GM23248 (cell line): Measurements from ENCODE around the gene ELAVL2. TPM values are rescaled to one million over a fixed set of nuclear protein-coding genes. Genes with fewer than 3 reads are reported as not detected.

ENCODE experiments used
- DNase-seq: peaks from one replicate; pipeline ENCODE4 v3.0.0-alpha.2; 2015
- H2AFZ ChIP-seq: fragments of 200-600 bp; sonication (generic); 2 replicates; pipeline ENCODE4 v1.6.1; 2016; ENCODE audit warnings: antibody characterized with exemption
- H3F3A ChIP-seq: fragments of 200-600 bp; sonication (generic); 2 replicates; pipeline ENCODE4 v1.6.1; 2016; ENCODE audit warnings: mild to moderate bottlenecking, antibody characterized with exemption, mixed run types; ENCODE audit not compliant: insufficient read depth
- H3K27ac ChIP-seq: fragments of 200-600 bp; sonication (generic); 2 replicates; pipeline ENCODE4 v1.5.1; 2016; ENCODE audit warnings: mild to moderate bottlenecking
- H3K27me3 ChIP-seq: fragments of 200-600 bp; sonication (generic); replicated peaks from 2 replicates; pipeline ENCODE4 v1.6.1; 2016; ENCODE audit warnings: mild to moderate bottlenecking; ENCODE audit not compliant: insufficient read depth
- H3K36me3 ChIP-seq: fragments of 200-600 bp; sonication (generic); 2 replicates; pipeline ENCODE4 v1.6.1; 2016; ENCODE audit warnings: low read depth, mild to moderate bottlenecking
- H3K4me1 ChIP-seq: fragments of 200-600 bp; sonication (generic); 2 replicates; pipeline ENCODE4 v1.6.1; 2016; ENCODE audit warnings: mild to moderate bottlenecking; ENCODE audit not compliant: insufficient read depth
- H3K4me2 ChIP-seq: fragments of 200-600 bp; sonication (generic); one replicate; pipeline ENCODE4 v1.6.1; 2016; ENCODE audit warnings: mild to moderate bottlenecking; ENCODE audit not compliant: unreplicated experiment
- H3K4me3 ChIP-seq: fragments of 200-600 bp; sonication (generic); 2 replicates; pipeline ENCODE4 v1.5.1; 2016; ENCODE audit warnings: mild to moderate bottlenecking
- H3K79me2 ChIP-seq: fragments of 200-600 bp; sonication (generic); 2 replicates; pipeline ENCODE4 v1.6.1; 2016; ENCODE audit warnings: mild to moderate bottlenecking; ENCODE audit not compliant: insufficient read depth
- H3K9ac ChIP-seq: fragments of 200-600 bp; sonication (generic); 2 replicates; pipeline ENCODE4 v1.6.1; 2016; ENCODE audit warnings: mild to moderate bottlenecking
- H3K9me2 ChIP-seq: fragments of 200-600 bp; sonication (generic); 2 replicates; pipeline ENCODE4 v1.6.1; 2016; ENCODE audit warnings: mixed run types, mild to moderate bottlenecking, moderate library complexity; ENCODE audit not compliant: insufficient read depth
- H3K9me3 ChIP-seq: fragments of 200-600 bp; sonication (generic); one replicate; pipeline ENCODE4 v1.6.1; 2017; ENCODE audit warnings: low read depth
- H4K20me1 ChIP-seq: fragments of 200-600 bp; sonication (generic); 2 replicates; pipeline ENCODE4 v1.6.0; 2016; ENCODE audit not compliant: insufficient read depth
- EZH2 ChIP-seq: fragments of 200-600 bp; sonication (generic); IDR thresholded peaks from 2 replicates; pipeline ENCODE4 v1.6.1; 2018; ENCODE audit warnings: antibody characterized with exemption, mild to moderate bottlenecking; ENCODE audit not compliant: insufficient read depth, poor library complexity, severe bottlenecking
- EZH2phosphoT487 ChIP-seq: fragments of 200-600 bp; sonication (generic); IDR thresholded peaks from 2 replicates; pipeline ENCODE4 v1.6.1; 2018; ENCODE audit warnings: antibody characterized with exemption, moderate library complexity, mild to moderate bottlenecking, low read depth; ENCODE audit not compliant: insufficient read depth
- WGBS, 2 experiments: methylation state at CpG; one replicate each; pipeline ENCODE4 v1.1.6; 2015 to 2017; ENCODE audit warnings: low lambda C conversion rate in 2 of 2, low coverage in 1 of 2; ENCODE audit errors: missing lambda C conversion rate in 2 of 2; 5-methylcytosine and 5-hydroxymethylcytosine counted together
- in situ Hi-C: fragments of 300-500 bp; cut with MboI; formaldehyde crosslinking; loops from 2 replicates; pipeline ENCODE4 v1.15.0; 2020
- polyA plus RNA-seq: library from polyadenylated mRNA; unstranded; fragments of >200 nt; fragmentation: Nextera tagmentation; extraction: Ambion mirVana; gene quantifications from 2 replicates; pipeline ENCODE4 v1.2.1, GENCODE V29; 2016
- total RNA-seq: library from RNA; depleted of rRNA; stranded (reverse); fragments of >200 nt; shearing (Covaris generic); gene quantifications from 2 replicates; pipeline ENCODE4 v1.2.3, GENCODE V29; 2014

Gene ELAVL2
- total and polyA plus RNA-seq, 2 experiments from 2014 or later, result 0.08 TPM; not detected in 1

- Histone ChIP-seq H3F3A (no peaks in the 10 kb centered on the region), H3K36me3 (no peaks in the 10 kb centered on the region), H3K9ac (no peak overlapping the region), H3K9me2 (no peaks in the 10 kb centered on the region), H3K4me3 (no peak overlapping the region), H3K4me1 (no peaks in the 10 kb centered on the region), H2AFZ (no peak overlapping the region), H4K20me1 (no peaks in the 10 kb centered on the region; the same call in 1 of the 2 replicates), H3K79me2 (no peaks in the 10 kb centered on the region), H3K27ac (no peak overlapping the region), H3K27me3 (no peaks in the 10 kb centered on the region), H3K4me2 (no peak overlapping the region), H3K9me3 (no peaks in the 10 kb centered on the region)
- in situ Hi-C loops, result no loop called here
- DNase-seq, result no peak
- WGBS, 2 experiments, result 2 to 9% methylated on average over 2 of the region's 2 CpGs
- TF ChIP-seq EZH2 (no peak), EZH2phosphoT487 (no peak)
Measured at GRCh38 chr9:23700359-23700758, 125.7 kb downstream of the ELAVL2 start.

DNA sequence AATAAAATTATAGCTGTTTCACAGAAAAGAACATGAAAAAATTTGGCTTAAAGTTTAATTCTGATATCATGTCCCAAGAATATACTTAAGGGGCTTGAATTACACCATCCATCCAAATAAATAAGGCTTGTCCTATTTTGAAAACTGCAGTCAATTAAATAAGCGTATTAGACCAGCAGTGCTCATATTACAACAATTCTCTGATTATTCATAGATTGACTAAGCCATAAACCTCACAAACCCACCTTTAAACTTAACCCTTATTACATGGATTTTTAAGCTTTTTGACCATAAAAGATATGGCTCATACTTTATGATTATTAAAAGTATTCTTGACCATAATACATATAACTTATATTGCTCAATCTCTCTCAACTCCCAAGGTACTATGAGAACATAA is 127.9 kb downstream of the ELAVL2 start:
- in situ Hi-C loops, result no loop called here
- H3K4me3 ChIP-seq, result no peak overlapping the region
- no peaks in the 10 kb centered on the region for H3K79me2 ChIP-seq
- H3K9me2 ChIP-seq, result no peaks in the 10 kb centered on the region
- no peaks in the 10 kb centered on the region for H3K9me3 ChIP-seq
- no peaks in the 10 kb centered on the region; the same call in 1 of the 2 replicates for H4K20me1 ChIP-seq
- no peak overlapping the region for H2AFZ ChIP-seq
- H3K36me3 ChIP-seq, result no peaks in the 10 kb centered on the region
- H3F3A ChIP-seq, result no peaks in the 10 kb centered on the region
- 0 to 13% methylated on average over 1 of the region's 1 CpG for WGBS, 2 experiments
- no peak overlapping the region for H3K27ac ChIP-seq
- no peak for TF ChIP-seq EZH2
- TF ChIP-seq EZH2phosphoT487, result no peak
- H3K9ac ChIP-seq, result no peak overlapping the region
- no peaks in the 10 kb centered on the region for H3K27me3 ChIP-seq
- H3K4me2 ChIP-seq, result no peak overlapping the region
- DNase-seq, result no peak
- H3K4me1 ChIP-seq, result no peaks in the 10 kb centered on the region

DNA sequence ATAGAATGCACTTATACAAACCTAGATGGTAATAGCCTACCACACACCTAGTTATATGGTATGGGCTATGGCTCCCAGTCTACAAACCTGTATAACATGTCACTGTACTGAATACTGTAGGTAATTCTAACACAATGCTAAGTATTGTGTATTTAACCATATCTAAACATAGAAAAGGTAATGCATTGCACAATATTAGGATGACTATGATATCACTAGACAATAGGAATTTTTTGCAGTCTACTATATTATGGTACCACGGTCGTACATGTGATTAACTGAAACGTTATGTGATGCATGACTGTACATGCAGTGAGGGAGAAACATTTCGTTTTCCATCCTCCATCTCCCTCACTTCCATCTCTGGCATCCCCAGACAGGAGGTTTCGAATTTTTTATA is 130.5 kb downstream of the ELAVL2 start:
- H3K27me3 ChIP-seq, result no peaks in the 10 kb centered on the region
- no peaks in the 10 kb centered on the region for H3K79me2 ChIP-seq
- H3K4me3 ChIP-seq, result no peak overlapping the region
- no peak for DNase-seq
- no peaks in the 10 kb centered on the region for H3K9me3 ChIP-seq
- H3F3A ChIP-seq, result no peaks in the 10 kb centered on the region
- WGBS, 2 experiments, result 15 to 23% methylated on average over 5 of the region's 5 CpGs
- in situ Hi-C loops, result no loop called here
- H2AFZ ChIP-seq, result no peak overlapping the region
- no peaks in the 10 kb centered on the region for H3K9me2 ChIP-seq
- H3K4me1 ChIP-seq, result no peaks in the 10 kb centered on the region
- H3K4me2 ChIP-seq, result no peak overlapping the region
- H3K27ac ChIP-seq, result no peak overlapping the region
- no peak for TF ChIP-seq EZH2phosphoT487
- no peak for TF ChIP-seq EZH2
- H3K36me3 ChIP-seq, result no peaks in the 10 kb centered on the region
- H3K9ac ChIP-seq, result no peak overlapping the region
- no peaks in the 10 kb centered on the region; the same call in 1 of the 2 replicates for H4K20me1 ChIP-seq

GRCh38 chr9:23693374-23693773 is 132.7 kb downstream of the ELAVL2 start:
- in situ Hi-C loops, result no loop called here
- no peaks in the 10 kb centered on the region for H4K20me1 ChIP-seq

DNA sequence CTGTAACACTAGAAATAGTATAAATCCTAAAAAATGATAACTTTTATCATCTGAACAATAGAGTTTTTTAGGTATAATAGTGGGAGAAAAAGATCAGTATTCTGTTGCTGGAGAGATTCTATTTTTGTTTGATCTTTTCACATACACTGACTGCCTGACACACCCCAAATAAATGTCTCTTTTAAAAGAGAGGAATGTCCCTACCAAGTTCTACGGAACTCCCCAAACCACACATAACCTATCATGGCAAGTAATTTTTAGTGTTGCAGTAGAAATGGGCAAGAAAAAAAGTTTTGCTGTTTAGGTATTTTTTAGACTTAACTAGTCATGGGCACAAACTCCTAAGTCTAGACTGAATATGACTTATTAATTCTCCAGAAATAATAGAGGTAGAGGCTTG is 139.1 kb downstream of the ELAVL2 start:
- H3K9ac ChIP-seq, result no peak overlapping the region
- no peaks in the 10 kb centered on the region for H3K79me2 ChIP-seq
- no peaks in the 10 kb centered on the region for H3K36me3 ChIP-seq
- no peaks in the 10 kb centered on the region for H3K9me2 ChIP-seq
- 21 to 35% methylated on average over 1 of the region's 1 CpG for WGBS, 2 experiments
- H2AFZ ChIP-seq, result no peak overlapping the region
- H4K20me1 ChIP-seq, result no peaks in the 10 kb centered on the region
- H3K4me2 ChIP-seq, result no peak overlapping the region
- TF ChIP-seq EZH2phosphoT487 (no peak), EZH2 (no peak)
- H3K9me3 ChIP-seq, result no peaks in the 10 kb centered on the region
- H3F3A ChIP-seq, result no peaks in the 10 kb centered on the region
- in situ Hi-C loops, result no loop called here
- no peak for DNase-seq
- no peak overlapping the region for H3K4me3 ChIP-seq
- no peaks in the 10 kb centered on the region for H3K4me1 ChIP-seq
- no peaks in the 10 kb centered on the region for H3K27me3 ChIP-seq
- H3K27ac ChIP-seq, result no peak overlapping the region

More at GRCh38 chr9:23693374-23693773, 132.7 kb downstream of the ELAVL2 start:
- H2AFZ ChIP-seq, result no peak overlapping the region
- no peaks in the 10 kb centered on the region for H3F3A ChIP-seq
- H3K9me2 ChIP-seq, result no peaks in the 10 kb centered on the region
- no peak overlapping the region for H3K9ac ChIP-seq
- H3K9me3 ChIP-seq, result no peaks in the 10 kb centered on the region
- H3K4me3 ChIP-seq, result no peak overlapping the region
- H3K27ac ChIP-seq, result no peak overlapping the region
- DNase-seq, result no peak
- no peaks in the 10 kb centered on the region for H3K79me2 ChIP-seq
- no peaks in the 10 kb centered on the region for H3K4me1 ChIP-seq
- no peaks in the 10 kb centered on the region for H3K27me3 ChIP-seq
- WGBS, 2 experiments, result 41 to 43% methylated on average over 5 of the region's 5 CpGs
- TF ChIP-seq EZH2phosphoT487 (no peak), EZH2 (no peak)
- H3K4me2 ChIP-seq, result no peak overlapping the region
- no peaks in the 10 kb centered on the region for H3K36me3 ChIP-seq
